Stimulated activated naive CD4-positive, alpha-beta T cell treated with Interleukin-2 at 50 U/mL for 16 hours (primary cell): ENCODE measurements around the gene PSMB7.

Experiments
- DNase-seq: peaks from one replicate; lab custom pipeline; 2025; lab: John Stamatoyannopoulos, UW

PSMB7 gene

DNA sequence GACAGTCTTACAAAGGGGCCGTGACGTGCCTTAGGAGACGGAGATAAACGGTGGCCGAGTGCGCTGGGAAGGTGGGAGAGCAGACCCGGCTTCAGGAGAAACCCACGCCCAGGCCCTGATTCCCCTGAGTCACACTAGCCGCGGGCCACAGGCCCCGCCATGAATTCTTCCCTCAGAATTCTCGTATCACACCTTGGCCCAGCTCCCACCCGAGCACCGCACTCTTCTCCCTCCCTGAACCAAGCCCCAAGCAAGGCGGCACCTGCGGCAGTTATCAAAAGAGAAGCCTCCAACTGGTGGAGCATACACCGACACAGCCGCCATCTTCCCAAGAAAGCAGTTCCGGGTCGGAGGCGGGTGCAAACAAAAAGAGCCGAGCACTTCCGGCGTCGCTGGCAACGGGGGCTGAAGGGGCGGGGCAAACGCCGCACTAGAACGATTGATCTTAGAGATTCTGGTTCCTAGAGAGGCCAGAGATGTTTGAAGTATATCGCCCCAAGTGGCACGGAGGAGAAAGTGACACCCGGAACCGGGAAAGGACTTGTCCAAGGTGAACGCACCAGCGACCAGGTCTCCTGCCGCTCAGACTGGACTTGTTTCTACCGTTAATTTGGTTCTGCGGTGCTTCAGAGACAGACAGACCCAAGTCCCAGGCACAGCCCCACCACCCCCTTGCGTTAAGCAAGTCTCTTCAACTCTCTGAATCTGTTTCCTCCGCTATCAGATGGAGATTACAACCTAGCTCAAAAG lies at the start of gene PSMB7:
Gene PSMB7 (minus strand): TSS at position 341 of the 750 bp plus-strand sequence. CDS start 17 bp downstream, at position 324.
- peak; percentile 97 for DNase-seq

DNA sequence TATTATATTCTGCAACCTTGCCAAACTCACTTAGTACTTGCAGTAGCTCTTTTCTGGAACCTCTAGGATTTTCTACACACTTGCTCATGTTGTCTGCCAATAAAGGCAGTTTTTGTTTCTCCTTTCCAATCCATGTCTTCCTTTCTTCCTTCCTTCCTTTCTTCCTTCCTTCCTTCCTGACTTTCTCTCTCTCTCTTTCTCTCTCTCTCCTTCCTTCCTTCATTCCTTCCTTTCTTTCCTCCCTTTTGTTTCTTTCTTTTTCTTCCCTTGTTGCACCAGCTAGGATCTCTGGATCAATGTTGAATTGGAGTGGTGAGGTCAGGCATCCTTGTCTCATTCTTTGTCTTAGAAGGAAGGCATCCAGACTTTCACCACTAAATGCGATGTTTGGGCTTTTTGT lies 47.5 kb upstream of the PSMB7 start:
- DNase-seq = no peak

DNA sequence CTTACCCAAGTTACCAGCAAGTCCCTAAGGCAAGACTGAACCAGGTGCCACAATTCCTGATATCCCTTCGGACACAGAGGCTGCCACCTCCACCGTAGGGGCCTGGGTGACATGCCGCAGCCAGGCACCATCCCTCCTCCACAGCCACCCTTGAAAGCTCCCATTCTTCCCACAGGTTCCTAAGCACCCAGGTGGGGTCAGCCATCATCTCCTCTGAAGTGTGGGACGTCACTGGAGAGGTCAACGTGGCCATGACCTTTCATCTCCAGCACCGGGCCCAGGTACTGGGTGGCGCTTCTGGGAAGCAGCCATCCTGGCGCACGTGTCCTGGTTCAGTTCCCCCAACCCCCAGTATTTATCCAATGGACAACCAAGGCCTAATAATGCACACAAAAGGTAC lies 43.2 kb upstream of the PSMB7 start:
- no peak for DNase-seq

DNA sequence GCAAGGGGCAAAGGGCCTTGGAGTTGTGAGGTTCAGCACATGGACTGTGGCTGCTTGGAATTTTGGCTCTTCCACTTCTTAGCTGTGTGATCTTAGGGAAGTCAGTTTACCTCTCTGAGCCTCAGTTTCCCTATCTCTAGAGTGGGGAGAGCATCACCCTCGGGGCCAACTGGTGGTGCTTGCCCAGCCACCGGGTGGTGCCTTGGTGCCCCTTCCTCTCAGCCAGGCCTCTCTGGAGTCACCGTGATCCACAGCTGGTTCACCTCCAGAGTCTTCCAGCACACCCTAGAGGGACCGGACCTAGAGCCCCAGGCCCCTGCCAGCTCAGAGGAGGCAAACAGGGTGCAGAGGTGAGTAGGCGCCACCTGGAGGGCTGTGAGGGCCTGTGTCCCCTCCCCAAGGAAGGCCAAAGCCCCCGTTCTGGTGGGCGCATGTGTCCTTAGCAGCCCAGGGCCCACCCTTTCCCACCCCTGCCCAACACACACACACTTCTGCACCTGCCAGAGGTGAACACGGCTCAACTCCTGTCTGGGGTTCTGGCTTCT lies 42.7 kb upstream of the PSMB7 start:
- DNase-seq = no peak

DNA sequence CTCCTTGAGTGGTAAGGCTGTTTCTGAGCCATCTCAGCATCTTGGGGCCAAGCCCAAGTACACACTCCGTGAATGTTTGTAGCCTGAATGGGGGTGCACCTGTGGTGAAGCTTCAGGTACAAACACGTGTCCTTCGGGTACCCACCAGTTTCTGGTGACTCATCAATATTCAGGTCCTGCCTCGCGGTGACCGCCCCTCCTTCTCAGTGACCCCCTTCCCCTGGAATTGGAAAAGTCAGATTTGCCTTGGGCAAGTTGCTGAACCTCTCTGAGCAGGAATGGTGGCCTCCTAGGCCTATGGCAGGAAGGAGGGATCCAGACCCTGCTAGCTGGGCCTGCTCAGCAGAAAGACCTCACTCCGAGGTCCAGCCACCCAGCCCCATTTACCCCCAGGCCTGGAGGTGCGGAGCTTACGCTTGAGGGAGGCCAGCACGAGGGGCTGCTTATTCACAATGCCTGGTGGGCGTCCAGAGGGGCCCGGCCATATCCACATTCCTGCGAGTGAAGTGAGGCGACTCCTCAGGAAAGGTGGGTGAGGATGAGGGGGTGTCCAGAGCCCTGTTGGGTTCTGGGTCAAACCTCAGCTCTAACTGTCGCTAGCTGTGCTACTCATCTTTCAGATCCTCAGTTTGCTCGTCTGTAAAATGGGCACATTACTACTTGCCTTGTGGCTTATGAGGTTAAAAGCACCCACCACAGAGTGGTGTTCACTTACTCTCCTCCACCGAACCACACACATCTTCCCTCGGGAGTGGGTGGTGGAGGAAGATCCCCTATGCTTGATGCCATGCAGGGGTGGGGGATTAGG lies 42.0 kb upstream of the PSMB7 start:
- DNase-seq = no peak

DNA sequence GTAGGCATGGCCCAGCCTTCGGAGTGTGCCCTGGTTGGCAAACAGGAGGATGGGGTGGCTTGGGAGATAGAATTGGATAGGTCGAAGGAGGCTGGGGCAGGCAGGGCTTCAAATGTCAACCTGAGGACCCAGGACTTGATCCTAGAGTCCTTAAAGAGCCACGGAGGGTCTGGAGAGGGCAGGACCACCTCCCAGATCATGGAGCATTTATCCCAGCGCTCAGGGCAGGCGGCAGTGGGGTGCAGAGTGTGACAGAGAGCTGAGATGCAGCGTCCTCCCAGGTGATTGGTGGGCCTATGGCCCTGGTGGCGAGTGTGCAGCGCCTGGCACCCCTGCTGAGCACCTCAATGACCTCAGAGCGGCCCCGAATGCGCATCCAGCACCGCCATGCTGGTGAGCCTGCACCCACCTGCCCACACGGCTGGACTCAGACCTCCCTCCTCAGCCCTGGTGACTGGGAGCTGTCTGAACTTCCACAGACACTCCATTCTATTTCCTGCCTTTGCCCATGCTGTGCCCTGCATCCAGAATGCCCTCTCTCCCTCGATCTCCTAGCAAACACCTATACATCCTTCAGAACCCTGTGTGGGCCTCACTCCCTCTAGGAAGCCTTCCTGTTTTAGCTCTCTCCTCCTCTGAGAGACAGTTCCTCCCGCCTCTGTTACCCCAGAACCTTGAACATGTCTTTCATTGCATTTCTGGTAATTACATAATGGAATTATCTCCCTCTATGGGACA lies 41.3 kb upstream of the PSMB7 start:
- DNase-seq = no peak

DNA sequence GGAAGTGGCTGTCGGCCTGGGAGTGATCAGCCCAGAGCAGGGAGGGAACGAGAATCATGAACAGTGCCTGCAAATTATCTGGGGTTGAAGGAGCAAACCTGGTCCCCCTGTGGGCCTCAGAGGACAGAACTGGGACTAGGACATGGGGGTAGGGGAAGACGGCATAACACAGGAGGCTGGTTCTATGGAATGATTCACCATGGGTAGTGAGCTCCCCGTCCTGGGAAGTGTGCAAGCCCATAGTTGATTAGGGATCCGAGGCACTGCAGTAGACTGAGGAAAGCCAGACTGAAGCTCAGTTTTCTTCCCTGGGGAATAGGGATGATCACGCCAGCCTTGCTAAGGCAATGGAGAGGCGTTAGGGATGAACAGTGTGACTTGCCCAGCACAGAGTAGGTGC lies 40.6 kb upstream of the PSMB7 start:
- DNase-seq = no peak

DNA sequence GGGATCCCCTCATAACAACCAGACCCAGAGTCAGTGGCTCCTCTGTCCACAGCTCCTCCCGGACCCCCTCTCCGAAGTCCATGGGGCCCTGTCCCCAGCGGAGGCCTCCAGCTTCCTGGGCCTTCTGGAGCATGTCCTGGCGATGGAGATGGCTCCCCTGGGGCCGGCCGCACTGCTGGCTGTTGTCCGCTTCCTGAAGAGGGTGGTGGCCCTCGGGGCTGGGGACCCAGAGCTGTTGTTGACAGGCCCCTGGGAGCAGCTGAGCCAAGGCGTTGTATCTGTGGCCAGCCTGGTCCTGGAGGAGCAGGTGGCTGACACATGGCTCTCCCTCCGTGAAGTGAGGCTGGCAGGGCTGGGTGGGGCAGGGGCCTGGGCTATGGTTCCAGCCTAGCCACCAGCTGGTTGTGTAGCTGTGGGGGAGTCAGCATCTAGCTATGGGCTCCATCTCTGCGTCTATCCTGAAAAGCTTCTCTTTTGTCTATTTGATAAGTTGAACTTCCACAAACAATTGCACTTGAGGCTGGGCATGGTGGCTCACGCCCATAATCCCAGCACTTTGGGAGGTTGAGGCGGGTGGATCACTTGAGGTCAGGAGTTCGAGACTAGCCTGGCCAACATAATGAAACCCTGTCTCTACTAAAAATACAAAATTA lies 39.7 kb upstream of the PSMB7 start:
- no peak for DNase-seq

DNA sequence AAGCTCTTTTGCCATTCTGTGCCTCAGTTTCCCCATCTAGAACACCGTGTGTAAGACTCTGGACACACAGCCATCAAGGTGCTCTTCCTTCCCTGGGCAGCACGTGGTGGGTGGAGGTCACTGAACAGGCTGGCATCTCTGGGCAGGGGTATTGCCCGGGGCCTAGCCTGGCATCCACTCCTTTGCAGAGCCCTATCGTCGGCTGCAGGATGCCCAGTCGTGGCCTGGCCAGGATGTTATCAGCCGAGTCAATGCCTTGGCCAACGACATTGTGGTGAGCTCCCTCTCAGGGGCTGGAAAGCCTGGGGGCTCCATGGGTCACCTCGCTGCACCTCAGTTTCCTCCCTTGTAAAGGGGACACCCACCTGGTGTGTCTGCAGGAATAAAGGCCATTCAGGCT lies 39.1 kb upstream of the PSMB7 start:
- DNase-seq = no peak

DNA sequence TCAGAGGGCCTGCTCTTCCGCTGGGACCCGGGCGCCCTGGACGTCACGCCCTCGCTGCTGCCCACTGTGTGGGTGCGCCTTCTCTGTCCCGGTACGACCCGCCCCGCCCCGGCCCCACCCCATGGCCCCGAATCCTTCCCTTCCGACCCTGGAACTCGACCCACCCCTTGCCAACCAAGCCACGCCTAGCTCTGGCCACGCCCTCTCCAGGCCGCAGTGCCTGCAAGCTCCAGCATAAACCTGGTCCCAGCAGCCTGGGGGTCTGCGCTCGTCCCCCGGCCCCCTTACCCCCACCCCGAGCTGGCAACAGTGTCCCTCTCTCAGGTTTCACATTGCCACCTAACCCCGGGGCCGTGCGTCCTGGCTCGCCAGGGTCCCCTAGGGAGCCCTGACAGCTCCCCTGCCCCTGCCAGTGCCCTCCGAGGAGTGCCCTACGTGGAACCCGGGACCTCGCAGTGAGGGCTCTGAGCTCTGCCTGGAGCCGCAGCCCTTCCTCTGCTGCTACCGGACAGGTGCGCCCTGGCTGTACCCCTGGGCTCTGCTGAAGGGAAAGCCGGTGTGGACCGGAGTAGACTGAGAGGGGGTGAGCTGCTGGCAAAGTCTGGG lies 38.4 kb upstream of the PSMB7 start:
- DNase-seq = no peak

DNA sequence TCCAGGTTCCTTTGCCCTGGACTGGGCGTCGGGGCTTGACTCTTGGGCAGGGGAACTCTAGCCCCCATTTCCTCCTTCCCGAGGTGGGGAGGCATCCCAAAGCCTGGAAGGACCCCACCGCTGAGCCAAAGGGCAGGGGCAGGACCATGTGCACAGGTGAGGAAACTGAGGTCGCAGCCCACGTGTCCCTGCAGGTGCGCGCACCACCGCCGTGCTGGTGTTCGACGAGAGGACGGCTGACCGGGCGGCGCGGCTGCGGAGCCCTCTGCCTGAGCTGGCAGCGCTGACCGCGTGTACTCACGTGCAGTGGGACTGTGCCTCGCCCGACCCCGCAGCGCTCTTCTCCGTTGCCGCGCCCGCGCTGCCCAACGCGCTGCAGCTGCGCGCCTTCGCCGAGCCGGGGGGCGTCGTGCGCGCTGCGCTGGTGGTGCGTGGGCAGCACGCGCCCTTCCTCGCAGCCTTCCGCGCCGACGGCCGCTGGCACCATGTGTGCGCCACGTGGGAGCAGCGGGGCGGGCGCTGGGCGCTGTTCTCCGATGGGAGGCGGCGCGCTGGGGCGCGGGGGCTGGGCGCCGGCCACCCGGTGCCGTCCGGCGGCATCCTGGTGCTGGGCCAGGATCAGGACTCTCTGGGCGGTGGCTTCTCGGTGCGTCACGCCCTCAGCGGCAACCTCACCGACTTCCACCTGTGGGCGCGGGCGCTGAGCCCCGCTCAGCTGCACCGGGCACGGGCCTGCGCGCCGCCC lies 37.8 kb upstream of the PSMB7 start:
- DNase-seq = no peak

DNA sequence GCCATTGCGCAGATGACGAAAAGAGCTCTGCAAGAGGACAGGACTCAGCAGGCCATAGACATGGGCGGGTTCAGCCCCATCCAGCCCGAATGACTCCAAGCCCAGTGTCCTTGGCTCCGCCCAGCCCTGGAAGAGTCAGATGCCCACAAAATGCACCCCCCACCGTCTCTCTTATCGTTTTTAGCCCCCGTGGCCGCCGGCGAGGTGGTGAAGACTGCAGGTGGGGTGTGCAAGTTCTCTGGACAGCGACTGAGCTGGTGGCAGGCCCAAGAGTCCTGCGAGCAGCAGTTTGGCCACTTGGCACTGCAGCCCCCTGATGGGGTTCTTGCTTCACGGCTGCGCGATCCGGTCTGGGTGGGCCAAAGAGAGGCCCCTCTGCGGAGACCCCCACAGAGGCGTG lies 37.1 kb upstream of the PSMB7 start:
- DNase-seq = no peak

DNA sequence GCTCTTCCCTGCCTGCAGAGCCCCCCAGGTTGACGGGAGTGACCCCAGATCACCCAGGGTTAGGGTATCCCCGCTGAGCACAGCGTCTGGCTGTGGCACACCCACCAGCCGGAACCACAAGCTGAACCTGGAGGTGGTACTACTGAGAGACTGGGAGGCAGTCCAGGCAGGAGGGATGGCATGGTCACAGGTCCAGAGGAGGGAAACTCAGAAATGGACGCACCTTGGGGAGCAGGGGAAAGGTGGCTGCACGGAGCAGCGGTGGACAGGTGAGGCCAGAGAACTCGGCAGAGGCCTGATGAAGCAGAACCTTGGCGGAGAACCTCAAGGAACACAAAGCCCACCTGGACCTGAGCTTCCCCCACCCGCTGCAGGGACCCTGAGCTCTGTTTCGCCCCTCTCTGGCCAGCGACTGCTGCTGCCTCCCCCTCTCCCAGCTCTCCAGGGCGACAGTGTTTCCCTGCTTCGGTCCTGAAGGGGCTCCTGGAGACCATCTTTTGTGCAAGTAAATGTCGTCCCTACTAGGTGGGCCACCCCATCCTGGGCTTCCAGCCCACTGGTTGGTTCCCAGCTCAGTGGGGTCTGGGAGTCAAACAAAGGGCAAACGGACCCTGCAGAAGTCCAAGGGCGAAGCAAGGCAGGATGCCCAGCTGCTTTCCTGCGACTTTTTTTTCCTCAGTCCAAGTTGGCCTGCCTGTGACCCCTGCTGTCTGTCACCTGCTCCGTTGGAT lies 35.9 kb upstream of the PSMB7 start:
- DNase-seq = no peak

DNA sequence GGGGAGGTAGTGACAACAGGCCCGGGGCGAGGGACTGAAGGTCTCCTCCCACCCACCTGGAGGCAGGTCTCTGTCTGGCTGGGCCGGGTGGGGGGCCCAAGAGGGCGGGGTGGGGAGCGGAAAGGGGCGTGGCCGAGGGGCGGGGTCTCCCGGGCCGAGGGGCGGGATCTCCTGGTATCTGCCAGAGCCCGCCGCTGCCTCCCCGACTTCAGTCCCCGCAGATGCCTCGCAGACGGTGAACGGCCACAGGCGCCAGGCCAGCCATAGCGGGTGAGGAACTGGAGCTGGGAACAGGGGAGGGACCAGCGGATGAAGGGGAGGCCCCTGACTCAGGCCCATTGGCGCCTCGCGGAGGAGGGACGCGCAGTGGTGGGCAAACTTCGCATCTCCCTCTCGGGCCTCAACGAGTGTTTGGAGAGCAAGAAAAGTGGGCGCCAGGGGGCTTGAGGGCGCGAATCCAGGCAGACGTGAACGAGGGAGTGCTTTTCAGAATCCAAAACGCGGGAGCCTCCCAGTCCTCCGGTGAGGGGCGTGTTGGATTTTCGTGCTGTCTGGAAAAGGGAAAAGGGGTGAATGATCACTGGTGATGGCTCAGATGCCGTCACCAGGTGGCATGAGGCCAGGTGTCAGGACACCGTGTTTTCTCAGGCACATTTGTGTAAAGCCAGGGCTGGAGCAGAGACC lies 35.1 kb upstream of the PSMB7 start, which contains the start of gene ADGRD2:
Gene ADGRD2 (plus strand): TSS at position 211 of the 684 bp plus-strand sequence. CDS start 1,216 bp downstream, outside the sequence.
- DNase-seq = no peak

DNA sequence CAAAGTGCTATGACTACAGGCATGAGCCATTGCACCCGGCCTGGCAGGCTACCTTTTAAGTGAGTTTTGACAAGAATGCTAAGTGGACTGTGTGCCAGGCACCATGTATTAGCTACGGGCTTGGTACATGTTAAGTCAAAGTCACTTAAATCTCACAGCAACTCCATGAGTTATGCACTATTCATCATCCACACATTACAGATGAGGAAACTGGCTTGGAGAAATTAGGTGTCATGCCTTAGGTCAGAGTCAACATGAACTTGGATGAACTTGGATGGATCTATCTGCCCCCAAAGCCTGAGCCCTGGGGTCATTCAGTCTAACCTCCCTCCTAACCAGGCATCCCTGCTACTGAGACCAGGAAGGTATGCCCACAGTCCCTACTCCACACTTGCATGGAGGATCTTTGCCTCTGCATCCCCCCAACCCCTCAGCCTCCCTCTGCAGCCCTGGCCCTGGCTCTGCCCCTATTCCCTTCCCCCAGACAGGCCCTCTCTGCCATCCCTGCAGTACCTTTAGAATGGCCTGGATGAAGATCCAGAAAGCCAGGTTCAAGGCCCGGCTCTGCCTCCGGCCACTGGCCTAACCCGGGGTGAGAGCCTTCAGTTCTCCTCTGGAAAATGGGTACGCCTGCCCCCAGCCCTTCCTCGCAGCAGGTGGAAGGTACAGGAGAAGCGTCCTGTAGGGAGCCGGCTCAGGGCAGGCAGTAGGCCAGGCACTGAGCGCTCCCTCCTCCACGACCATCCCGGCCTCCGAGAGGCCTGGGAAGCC lies 34.3 kb upstream of the PSMB7 start:
- DNase-seq = no peak

DNA sequence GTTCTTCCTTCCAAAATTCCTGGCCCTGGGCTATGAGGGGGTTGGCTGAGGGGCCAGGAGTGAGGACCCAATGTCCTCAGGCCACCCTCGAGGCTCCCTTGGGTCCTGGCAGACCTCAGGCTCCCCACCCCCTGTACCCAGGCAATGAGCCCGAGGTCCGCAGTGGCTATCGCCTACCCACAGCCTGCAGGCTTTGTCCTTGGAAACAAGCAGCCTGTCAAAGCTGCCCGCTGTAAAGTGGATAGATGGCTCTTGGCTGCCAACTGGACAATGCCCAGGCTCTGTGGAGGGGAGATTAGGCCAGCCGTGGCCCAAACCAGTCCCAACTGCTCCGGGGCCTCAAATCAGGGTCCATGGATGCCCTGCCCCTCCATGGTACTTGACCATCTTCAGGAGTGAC lies 32.8 kb upstream of the PSMB7 start:
- no peak for DNase-seq

DNA sequence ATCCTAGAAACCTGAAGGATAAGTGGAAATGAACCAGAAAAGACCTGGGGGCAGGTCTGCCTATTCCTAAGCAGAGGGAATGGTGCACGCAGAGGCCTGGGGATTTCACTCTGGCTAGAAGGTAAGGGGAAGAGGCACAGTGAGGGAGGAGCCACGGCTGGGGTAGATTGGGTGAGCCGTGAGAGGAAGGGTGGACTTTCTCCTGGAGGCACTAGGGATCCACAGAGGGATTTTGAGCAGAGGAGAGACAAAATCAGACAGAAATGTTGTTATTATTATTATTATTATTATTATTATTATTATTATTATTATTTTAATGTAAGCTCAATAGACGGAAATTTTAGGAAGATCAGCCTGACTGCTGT lies 32.0 kb upstream of the PSMB7 start:
- DNase-seq = no peak

DNA sequence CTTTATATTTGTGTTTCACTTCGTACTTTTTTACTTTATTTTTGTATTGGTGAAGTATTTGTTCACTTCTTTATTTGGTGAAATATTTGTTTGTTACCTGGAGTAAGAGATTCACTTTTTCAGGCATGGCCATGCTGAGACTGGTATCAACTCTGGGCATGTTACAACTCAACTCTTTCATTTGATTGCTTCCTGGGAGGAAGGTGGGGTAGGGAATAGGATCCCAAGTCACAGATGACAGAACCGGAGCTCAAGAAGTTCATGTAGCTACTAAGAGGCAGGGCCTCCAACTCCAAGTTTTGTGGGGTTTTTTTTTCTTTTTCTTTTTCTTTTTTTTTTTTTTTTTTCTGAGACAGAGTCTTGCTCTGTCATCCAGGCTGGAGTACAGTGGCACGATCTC lies 28.9 kb upstream of the PSMB7 start:
- no peak for DNase-seq

DNA sequence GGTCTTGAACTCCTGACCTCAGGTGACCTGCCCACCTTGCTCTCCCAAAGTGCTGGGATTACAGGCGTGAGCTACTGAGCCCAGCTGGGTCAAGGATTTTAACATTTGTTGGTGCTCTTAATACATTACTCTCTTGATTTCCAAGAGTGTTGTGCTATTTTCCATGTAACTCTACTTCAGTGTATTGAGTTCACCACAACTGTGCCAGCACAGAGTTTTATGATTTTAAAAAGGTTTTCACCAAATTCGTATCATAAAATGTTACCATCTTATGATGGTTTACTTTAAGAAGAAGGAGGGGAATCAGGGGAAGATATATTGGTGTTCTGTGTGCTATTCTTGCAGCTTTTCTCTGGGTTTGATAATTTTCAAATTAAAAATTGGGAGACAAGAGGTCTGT lies 28.4 kb upstream of the PSMB7 start:
- DNase-seq = no peak
